ENCODE data around the gene TBX21.

DNA sequence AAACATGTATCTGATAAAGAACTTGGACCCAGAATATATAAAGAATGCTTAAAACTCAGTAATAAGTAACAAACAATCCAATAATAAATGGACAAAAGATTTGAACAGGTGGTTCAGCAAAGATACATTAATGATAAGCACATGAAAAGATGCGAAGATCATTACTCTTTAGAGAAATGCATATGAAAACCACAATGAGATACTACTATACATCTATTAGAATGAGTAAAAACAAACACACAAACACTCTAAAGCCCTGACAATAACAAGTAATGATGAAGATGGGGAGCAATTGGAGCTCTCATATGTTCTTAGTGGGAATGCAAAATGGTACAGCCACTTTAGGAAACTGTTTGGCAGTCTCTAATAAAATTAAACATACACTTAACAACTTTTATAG lies 59.4 kb downstream of the TBX21 start:
- no peak for TF ChIP-seq POLR2AphosphoS5 (IDR thresholded peaks at IDR 0.05; ENCODE audit: low read depth, low read length)
- no peak for TF ChIP-seq TAF1 (IDR thresholded peaks at IDR 0.05; ENCODE audit: borderline replicate concordance, low read depth, low read length)
- no peak for TF ChIP-seq POLR2A (IDR thresholded peaks at IDR 0.05; ENCODE audit: low read depth, low read length)

Measured in GM12892 (cell line).